ENCODE data around the gene IPO8.

The IPO8 gene

DNA sequence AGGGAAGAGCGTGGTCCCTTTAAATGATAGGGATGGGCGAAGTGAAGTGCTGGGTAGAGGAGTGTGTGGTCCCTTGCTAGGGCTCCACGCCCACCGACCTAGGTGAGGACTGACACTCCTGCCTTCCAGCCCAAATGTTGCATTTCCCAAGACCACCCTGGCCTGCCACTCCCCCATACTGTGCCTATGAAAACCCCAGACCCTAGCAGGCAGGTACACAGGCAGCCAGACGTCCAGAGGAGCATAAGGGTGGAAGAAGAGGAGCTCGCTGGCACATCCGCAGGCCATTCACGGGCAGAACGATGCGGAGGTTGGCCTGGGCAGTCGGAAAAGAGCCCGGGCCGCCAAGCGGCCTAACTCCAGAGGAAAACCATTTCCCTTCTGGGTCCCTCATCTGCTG lies 817 bp upstream of the IPO8 start:
- H2AFZ ChIP-seq (ENCODE audit: low read length) = peak overlapping the region; percentile 99

DNA sequence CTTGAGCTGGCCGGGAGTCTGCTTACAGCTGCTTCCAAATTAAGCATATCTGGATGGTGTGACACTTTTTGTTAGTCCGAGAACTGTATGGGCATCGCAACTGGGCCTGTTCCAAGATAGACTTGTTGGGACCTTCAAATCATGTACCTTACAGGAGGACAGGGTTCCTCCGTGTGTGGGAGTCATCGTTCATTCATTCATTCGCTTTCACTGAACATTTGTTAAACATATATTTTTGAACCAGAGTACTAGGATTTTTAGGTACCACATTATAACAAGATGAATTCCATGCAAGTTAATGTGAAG lies 387 bp upstream of the IPO8 start:
- TF ChIP-seq EZH2phosphoT487 (IDR thresholded peaks at IDR 0.05; ENCODE audit: low read length) (no peak), EZH2 (optimal IDR thresholded peaks at IDR 0.05; ENCODE audit: low read depth, low read length) (no peak)
- TF ChIP-seq, protein P1, sequence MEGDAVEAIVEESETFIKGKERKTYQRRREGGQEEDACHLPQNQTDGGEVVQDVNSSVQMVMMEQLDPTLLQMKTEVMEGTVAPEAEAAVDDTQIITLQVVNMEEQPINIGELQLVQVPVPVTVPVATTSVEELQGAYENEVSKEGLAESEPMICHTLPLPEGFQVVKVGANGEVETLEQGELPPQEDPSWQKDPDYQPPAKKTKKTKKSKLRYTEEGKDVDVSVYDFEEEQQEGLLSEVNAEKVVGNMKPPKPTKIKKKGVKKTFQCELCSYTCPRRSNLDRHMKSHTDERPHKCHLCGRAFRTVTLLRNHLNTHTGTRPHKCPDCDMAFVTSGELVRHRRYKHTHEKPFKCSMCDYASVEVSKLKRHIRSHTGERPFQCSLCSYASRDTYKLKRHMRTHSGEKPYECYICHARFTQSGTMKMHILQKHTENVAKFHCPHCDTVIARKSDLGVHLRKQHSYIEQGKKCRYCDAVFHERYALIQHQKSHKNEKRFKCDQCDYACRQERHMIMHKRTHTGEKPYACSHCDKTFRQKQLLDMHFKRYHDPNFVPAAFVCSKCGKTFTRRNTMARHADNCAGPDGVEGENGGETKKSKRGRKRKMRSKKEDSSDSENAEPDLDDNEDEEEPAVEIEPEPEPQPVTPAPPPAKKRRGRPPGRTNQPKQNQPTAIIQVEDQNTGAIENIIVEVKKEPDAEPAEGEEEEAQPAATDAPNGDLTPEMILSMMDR (IDR thresholded peaks at IDR 0.05; ENCODE audit: low read length) = no peak

More for the DNA sequence above, 817 bp upstream of the IPO8 start:
- H3K4me3 ChIP-seq (ENCODE audit: low read length) = peak overlapping the region; percentile 90
- H3K9me2 ChIP-seq (replicated peaks; ENCODE audit: insufficient read depth, low read length) = no peaks in the 10 kb centered on the region
- no peak overlapping the region for H3K9ac ChIP-seq (ENCODE audit: low read length)
- H3K36me3 ChIP-seq (replicated peaks; ENCODE audit: insufficient read depth, low read length) = no peaks in the 10 kb centered on the region
- H3K27ac ChIP-seq (ENCODE audit: low read length) = no peak overlapping the region
- peaks cover 15% of the 10 kb centered on the region; the same call in 1 of the 2 replicates for H3K4me1 ChIP-seq (ENCODE audit: low read length)
- H3K79me2 ChIP-seq (ENCODE audit: low read length) = peaks cover 44% of the 10 kb centered on the region
- no peaks in the 10 kb centered on the region for H3K27me3 ChIP-seq (replicated peaks; ENCODE audit: insufficient read depth, low read length)
- no peaks in the 10 kb centered on the region for H4K20me1 ChIP-seq (ENCODE audit: insufficient read depth, low read length)
- H3K9me3 ChIP-seq (replicated peaks; ENCODE audit: insufficient read depth, low read length) = no peaks in the 10 kb centered on the region
- no peaks in the 10 kb centered on the region for H3F3A ChIP-seq (ENCODE audit: insufficient read depth, low read length)
- TF ChIP-seq, protein P1 (IDR thresholded peaks at IDR 0.05; ENCODE audit: low read length) = no peak
- no peak for TF ChIP-seq EZH2phosphoT487 (IDR thresholded peaks at IDR 0.05; ENCODE audit: low read length)
- TF ChIP-seq EZH2 (optimal IDR thresholded peaks at IDR 0.05; ENCODE audit: low read depth, low read length) = no peak
- peak overlapping the region; percentile 87 for H3K4me2 ChIP-seq (ENCODE audit: low read depth, low read length)
- no peak for DNase-seq

DNA sequence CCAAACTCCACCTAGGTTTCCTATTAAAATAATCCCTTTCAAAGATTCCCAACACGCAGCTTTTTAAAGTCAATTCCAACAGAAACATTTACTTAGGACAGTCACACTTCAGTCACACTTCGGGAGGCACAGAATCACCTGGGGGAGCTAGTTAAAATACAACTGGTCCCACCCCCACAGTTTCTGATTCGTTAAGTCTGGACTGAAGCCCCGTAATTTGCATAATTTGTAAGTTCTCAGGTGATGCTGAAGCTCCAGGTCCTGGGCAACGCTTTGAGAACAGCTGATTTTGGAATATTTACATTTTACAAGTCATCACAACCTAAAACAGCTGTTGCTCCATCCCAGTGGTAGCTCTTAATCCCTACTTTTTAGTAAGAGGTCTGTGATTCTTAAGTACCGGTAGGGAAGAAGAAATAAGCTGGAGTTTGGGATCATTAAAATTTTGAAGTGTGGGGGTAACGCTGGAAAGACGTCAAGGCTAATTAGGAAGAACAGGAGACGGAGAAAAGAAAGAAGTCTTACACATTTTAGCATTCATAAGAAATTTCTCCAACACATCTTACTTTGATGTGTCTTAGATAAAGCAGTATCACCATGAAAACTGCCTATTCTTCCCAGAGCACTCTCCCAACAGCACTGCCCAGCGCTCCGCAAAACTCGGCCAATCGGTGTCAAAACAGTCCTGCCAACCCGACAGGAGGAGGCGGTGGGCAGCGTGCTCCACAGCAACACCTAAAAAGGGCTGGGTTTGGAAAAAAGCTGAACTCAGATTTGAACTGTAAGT lies 1.1 kb downstream of the IPO8 start:
- Histone ChIP-seq H3K9ac (ENCODE audit: low read length) (peak overlapping the region; percentile 82), H3K9me3 (replicated peaks; ENCODE audit: insufficient read depth, low read length) (no peaks in the 10 kb centered on the region), H3K36me3 (replicated peaks; ENCODE audit: insufficient read depth, low read length) (peaks cover 3% of the 10 kb centered on the region; the same call in 1 of the 2 replicates), H4K20me1 (ENCODE audit: insufficient read depth, low read length) (no peaks in the 10 kb centered on the region), H3K27me3 (replicated peaks; ENCODE audit: insufficient read depth, low read length) (no peaks in the 10 kb centered on the region), H3K4me3 (ENCODE audit: low read length) (peak overlapping the region; percentile 90), H3K4me1 (ENCODE audit: low read length) (peaks cover 15% of the 10 kb centered on the region; the same call in 1 of the 2 replicates), H3K79me2 (ENCODE audit: low read length) (peaks cover 53% of the 10 kb centered on the region), H2AFZ (ENCODE audit: low read length) (peak overlapping the region; percentile 99), H3F3A (ENCODE audit: insufficient read depth, low read length) (no peaks in the 10 kb centered on the region), H3K27ac (ENCODE audit: low read length) (peak overlapping the region; percentile 24; the same call in 1 of the 2 replicates), H3K4me2 (ENCODE audit: low read depth, low read length) (peak overlapping the region; percentile 60), H3K9me2 (replicated peaks; ENCODE audit: insufficient read depth, low read length) (no peaks in the 10 kb centered on the region)
- TF ChIP-seq, protein P1 (IDR thresholded peaks at IDR 0.05; ENCODE audit: low read length) = no peak
- TF ChIP-seq EZH2 (optimal IDR thresholded peaks at IDR 0.05; ENCODE audit: low read depth, low read length) (no peak), EZH2phosphoT487 (IDR thresholded peaks at IDR 0.05; ENCODE audit: low read length) (no peak)
- peak; percentile 60 for DNase-seq

More for the DNA sequence above, 387 bp upstream of the IPO8 start:
- no peaks in the 10 kb centered on the region for H3K9me2 ChIP-seq (replicated peaks; ENCODE audit: insufficient read depth, low read length)
- peaks cover 48% of the 10 kb centered on the region for H3K79me2 ChIP-seq (ENCODE audit: low read length)
- no peaks in the 10 kb centered on the region for H4K20me1 ChIP-seq (ENCODE audit: insufficient read depth, low read length)
- H3F3A ChIP-seq (ENCODE audit: insufficient read depth, low read length) = no peaks in the 10 kb centered on the region
- H3K4me3 ChIP-seq (ENCODE audit: low read length) = peak overlapping the region; percentile 90
- H3K36me3 ChIP-seq (replicated peaks; ENCODE audit: insufficient read depth, low read length) = no peaks in the 10 kb centered on the region
- H3K9me3 ChIP-seq (replicated peaks; ENCODE audit: insufficient read depth, low read length) = no peaks in the 10 kb centered on the region
- no peak for DNase-seq
- peak overlapping the region; percentile 87 for H3K4me2 ChIP-seq (ENCODE audit: low read depth, low read length)
- H3K27me3 ChIP-seq (replicated peaks; ENCODE audit: insufficient read depth, low read length) = no peaks in the 10 kb centered on the region
- peaks cover 15% of the 10 kb centered on the region; the same call in 1 of the 2 replicates for H3K4me1 ChIP-seq (ENCODE audit: low read length)
- peak overlapping the region; percentile 99 for H2AFZ ChIP-seq (ENCODE audit: low read length)
- no peak overlapping the region for H3K27ac ChIP-seq (ENCODE audit: low read length)
- H3K9ac ChIP-seq (ENCODE audit: low read length) = peak overlapping the region; percentile 82
